ENCODE measurements around the gene POLA1.

Gene POLA1, protein sequence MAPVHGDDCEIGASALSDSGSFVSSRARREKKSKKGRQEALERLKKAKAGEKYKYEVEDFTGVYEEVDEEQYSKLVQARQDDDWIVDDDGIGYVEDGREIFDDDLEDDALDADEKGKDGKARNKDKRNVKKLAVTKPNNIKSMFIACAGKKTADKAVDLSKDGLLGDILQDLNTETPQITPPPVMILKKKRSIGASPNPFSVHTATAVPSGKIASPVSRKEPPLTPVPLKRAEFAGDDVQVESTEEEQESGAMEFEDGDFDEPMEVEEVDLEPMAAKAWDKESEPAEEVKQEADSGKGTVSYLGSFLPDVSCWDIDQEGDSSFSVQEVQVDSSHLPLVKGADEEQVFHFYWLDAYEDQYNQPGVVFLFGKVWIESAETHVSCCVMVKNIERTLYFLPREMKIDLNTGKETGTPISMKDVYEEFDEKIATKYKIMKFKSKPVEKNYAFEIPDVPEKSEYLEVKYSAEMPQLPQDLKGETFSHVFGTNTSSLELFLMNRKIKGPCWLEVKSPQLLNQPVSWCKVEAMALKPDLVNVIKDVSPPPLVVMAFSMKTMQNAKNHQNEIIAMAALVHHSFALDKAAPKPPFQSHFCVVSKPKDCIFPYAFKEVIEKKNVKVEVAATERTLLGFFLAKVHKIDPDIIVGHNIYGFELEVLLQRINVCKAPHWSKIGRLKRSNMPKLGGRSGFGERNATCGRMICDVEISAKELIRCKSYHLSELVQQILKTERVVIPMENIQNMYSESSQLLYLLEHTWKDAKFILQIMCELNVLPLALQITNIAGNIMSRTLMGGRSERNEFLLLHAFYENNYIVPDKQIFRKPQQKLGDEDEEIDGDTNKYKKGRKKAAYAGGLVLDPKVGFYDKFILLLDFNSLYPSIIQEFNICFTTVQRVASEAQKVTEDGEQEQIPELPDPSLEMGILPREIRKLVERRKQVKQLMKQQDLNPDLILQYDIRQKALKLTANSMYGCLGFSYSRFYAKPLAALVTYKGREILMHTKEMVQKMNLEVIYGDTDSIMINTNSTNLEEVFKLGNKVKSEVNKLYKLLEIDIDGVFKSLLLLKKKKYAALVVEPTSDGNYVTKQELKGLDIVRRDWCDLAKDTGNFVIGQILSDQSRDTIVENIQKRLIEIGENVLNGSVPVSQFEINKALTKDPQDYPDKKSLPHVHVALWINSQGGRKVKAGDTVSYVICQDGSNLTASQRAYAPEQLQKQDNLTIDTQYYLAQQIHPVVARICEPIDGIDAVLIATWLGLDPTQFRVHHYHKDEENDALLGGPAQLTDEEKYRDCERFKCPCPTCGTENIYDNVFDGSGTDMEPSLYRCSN (N-terminal part only)

GRCh38 chrX:24693453-24694202 lies at the start of gene POLA1:
POLA1 (plus strand) TSS chrX:24693918; CDS start chrX:24693962, 44 bp downstream.
- TF ChIP-seq, protein P1, sequence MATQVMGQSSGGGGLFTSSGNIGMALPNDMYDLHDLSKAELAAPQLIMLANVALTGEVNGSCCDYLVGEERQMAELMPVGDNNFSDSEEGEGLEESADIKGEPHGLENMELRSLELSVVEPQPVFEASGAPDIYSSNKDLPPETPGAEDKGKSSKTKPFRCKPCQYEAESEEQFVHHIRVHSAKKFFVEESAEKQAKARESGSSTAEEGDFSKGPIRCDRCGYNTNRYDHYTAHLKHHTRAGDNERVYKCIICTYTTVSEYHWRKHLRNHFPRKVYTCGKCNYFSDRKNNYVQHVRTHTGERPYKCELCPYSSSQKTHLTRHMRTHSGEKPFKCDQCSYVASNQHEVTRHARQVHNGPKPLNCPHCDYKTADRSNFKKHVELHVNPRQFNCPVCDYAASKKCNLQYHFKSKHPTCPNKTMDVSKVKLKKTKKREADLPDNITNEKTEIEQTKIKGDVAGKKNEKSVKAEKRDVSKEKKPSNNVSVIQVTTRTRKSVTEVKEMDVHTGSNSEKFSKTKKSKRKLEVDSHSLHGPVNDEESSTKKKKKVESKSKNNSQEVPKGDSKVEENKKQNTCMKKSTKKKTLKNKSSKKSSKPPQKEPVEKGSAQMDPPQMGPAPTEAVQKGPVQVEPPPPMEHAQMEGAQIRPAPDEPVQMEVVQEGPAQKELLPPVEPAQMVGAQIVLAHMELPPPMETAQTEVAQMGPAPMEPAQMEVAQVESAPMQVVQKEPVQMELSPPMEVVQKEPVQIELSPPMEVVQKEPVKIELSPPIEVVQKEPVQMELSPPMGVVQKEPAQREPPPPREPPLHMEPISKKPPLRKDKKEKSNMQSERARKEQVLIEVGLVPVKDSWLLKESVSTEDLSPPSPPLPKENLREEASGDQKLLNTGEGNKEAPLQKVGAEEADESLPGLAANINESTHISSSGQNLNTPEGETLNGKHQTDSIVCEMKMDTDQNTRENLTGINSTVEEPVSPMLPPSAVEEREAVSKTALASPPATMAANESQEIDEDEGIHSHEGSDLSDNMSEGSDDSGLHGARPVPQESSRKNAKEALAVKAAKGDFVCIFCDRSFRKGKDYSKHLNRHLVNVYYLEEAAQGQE (IDR thresholded peaks at IDR 0.05; ENCODE audit: low read depth): no peak
- TF ChIP-seq, protein P2, sequence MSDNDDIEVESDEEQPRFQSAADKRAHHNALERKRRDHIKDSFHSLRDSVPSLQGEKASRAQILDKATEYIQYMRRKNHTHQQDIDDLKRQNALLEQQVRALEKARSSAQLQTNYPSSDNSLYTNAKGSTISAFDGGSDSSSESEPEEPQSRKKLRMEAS (IDR thresholded peaks at IDR 0.05): peak; percentile 42; the same call in 1 of the 2 replicates
- no peak for TF ChIP-seq TAF1 (IDR thresholded peaks at IDR 0.05; ENCODE audit: low read depth)
- TF ChIP-seq USF1 (IDR thresholded peaks at IDR 0.05): no peak
- no peak for TF ChIP-seq TEAD4 (IDR thresholded peaks at IDR 0.05)
- no peak for TF ChIP-seq TCF12 (IDR thresholded peaks at IDR 0.05; ENCODE audit: low read depth)
- no peak for TF ChIP-seq ZBTB7A (IDR thresholded peaks at IDR 0.05; ENCODE audit: low read depth)
- peak; percentile 86 for TF ChIP-seq CREB1 (IDR thresholded peaks at IDR 0.05; ENCODE audit: low read depth)
- no peak for TF ChIP-seq RAD21 (IDR thresholded peaks at IDR 0.05; ENCODE audit: low read depth)
- TF ChIP-seq YY1 (IDR thresholded peaks at IDR 0.05; ENCODE audit: low read depth): no peak
- TF ChIP-seq NFIC (IDR thresholded peaks at IDR 0.05): 0 out of 2 replicates have a peak, but pooled peaks have one; percentile 4
- no peak for TF ChIP-seq CEBPB (IDR thresholded peaks at IDR 0.05)
- TF ChIP-seq EGR1 (IDR thresholded peaks at IDR 0.05): no peak; the same call in 1 of the 2 replicates
- 0 out of 2 replicates have a peak, but pooled peaks have one; percentile 14 for TF ChIP-seq EP300 (IDR thresholded peaks at IDR 0.05; ENCODE audit: borderline replicate concordance)

DNA sequence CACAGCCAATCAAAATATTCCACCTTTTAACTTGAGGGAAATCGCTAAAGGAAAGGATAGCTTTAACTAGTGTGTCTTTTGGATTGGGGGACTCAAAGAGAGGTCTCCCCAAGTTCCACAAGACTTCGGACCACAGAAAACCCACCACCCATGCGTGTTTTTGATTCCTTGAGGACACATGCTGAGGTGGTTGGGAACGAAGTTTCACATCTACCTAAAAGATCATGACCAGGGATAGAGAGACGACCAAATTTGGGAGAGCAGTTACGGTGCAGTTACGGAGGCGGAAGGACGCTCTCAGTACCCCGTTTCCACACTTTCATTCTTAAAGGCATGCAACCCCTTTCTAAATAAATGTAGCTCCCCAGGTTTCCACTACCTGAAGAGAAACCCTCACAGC lies 47.7 kb upstream of the POLA1 start:
- TF ChIP-seq TCF12 (IDR thresholded peaks at IDR 0.05; ENCODE audit: low read depth): no peak
- TF ChIP-seq USF1 (IDR thresholded peaks at IDR 0.05): no peak
- TF ChIP-seq EGR1 (IDR thresholded peaks at IDR 0.05): no peak
- TF ChIP-seq, protein P1 (IDR thresholded peaks at IDR 0.05; ENCODE audit: low read depth): no peak
- TF ChIP-seq CEBPB (IDR thresholded peaks at IDR 0.05): no peak
- no peak for TF ChIP-seq RAD21 (IDR thresholded peaks at IDR 0.05; ENCODE audit: low read depth)
- no peak for TF ChIP-seq FOXM1 (IDR thresholded peaks at IDR 0.05; ENCODE audit: borderline replicate concordance, low read depth)
- no peak for TF ChIP-seq CREB1 (IDR thresholded peaks at IDR 0.05; ENCODE audit: low read depth)
- TF ChIP-seq YY1 (IDR thresholded peaks at IDR 0.05; ENCODE audit: low read depth): no peak
- no peak for TF ChIP-seq TEAD4 (IDR thresholded peaks at IDR 0.05)
- TF ChIP-seq, protein P2 (IDR thresholded peaks at IDR 0.05): no peak
- no peak for TF ChIP-seq NFIC (IDR thresholded peaks at IDR 0.05)
- no peak for TF ChIP-seq TAF1 (IDR thresholded peaks at IDR 0.05; ENCODE audit: low read depth)

- TF ChIP-seq YY1 (IDR thresholded peaks at IDR 0.05; ENCODE audit: low read depth) (no peak), CEBPB (IDR thresholded peaks at IDR 0.05) (no peak), TCF12 (IDR thresholded peaks at IDR 0.05; ENCODE audit: low read depth) (no peak), EP300 (IDR thresholded peaks at IDR 0.05; ENCODE audit: borderline replicate concordance) (no peak), NFIC (IDR thresholded peaks at IDR 0.05) (no peak), TAF1 (IDR thresholded peaks at IDR 0.05; ENCODE audit: low read depth) (no peak), RAD21 (IDR thresholded peaks at IDR 0.05; ENCODE audit: low read depth) (no peak), USF1 (IDR thresholded peaks at IDR 0.05) (no peak), ZBTB7A (IDR thresholded peaks at IDR 0.05; ENCODE audit: low read depth) (no peak), TEAD4 (IDR thresholded peaks at IDR 0.05) (no peak)
- TF ChIP-seq, protein P2 (IDR thresholded peaks at IDR 0.05): no peak
- TF ChIP-seq, protein P1 (IDR thresholded peaks at IDR 0.05; ENCODE audit: low read depth): no peak
Measured at GRCh38 chrX:24646745-24647182, 47.0 kb upstream of the POLA1 start.

Data from Ishikawa (cell line).